Peyer's patch (tissue), 4 donors: ENCODE measurements around the gene ATG7.

Experiments
- CTCF ChIP-seq, 6 experiments: fragments of 450-650 bp in 4 of 6; fragments of 200-600 bp in 2 of 6; sonication (generic) in 1 of 6; IDR thresholded peaks; one replicate each; pipeline ENCODE4 v1.5.1; 2017 to 2019; ENCODE audit warnings: antibody characterized with exemption in 6 of 6, mild to moderate bottlenecking in 3 of 6, moderate library complexity in 1 of 6
- POLR2A ChIP-seq, 2 donors: fragments of 450-650 bp; IDR thresholded peaks; one replicate each; pipeline ENCODE4 v1.5.1; 2017; ENCODE audit warnings: antibody characterized with exemption in 2 of 2, mild to moderate bottlenecking in 2 of 2, moderate library complexity in 2 of 2

GRCh38 chr3:11530153-11530721, 258.0 kb downstream of the ATG7 start:
- no peak for TF ChIP-seq CTCF (IDR thresholded peaks at IDR 0.05)
- no peak for TF ChIP-seq POLR2A (IDR thresholded peaks at IDR 0.05)
